H9 (cell line): Measurements from ENCODE around the gene MFRP. TPM values are rescaled to one million over a fixed set of nuclear protein-coding genes. Genes with fewer than 3 reads are reported as not detected.

Source experiments
- DNase-seq: peaks from one replicate; pipeline ENCODE4 v3.0.0-alpha.2; 2017
- H2AFZ ChIP-seq: one replicate; pipeline ENCODE4 v1.6.1; 2013; ENCODE audit warnings: mild to moderate bottlenecking, low read length, control low read depth, moderate library complexity
- H2AK5ac ChIP-seq: 2 replicates; pipeline ENCODE4 v1.6.1; 2013; ENCODE audit warnings: low read length, control low read depth, mixed read lengths; ENCODE audit not compliant: insufficient read length
- H2BK120ac ChIP-seq: one replicate; pipeline ENCODE4 v1.6.1; 2013; ENCODE audit warnings: low read depth, mild to moderate bottlenecking, low read length, control low read depth, inconsistent platforms; ENCODE audit not compliant: poor library complexity, severe bottlenecking
- H2BK12ac ChIP-seq: 2 replicates; pipeline ENCODE4 v1.6.1; 2013; ENCODE audit warnings: low read length, control low read depth, mixed read lengths, low read depth; ENCODE audit not compliant: insufficient read length
- H2BK15ac ChIP-seq: 2 replicates; pipeline ENCODE4 v1.6.1; 2013; ENCODE audit warnings: low read depth, low read length, control low read depth
- H2BK20ac ChIP-seq: one replicate; pipeline ENCODE4 v1.6.1; 2013; ENCODE audit warnings: low read depth, mild to moderate bottlenecking, low read length, control low read depth, inconsistent platforms; ENCODE audit not compliant: poor library complexity, severe bottlenecking
- H2BK5ac ChIP-seq: 2 replicates; pipeline ENCODE4 v1.6.1; 2013; ENCODE audit warnings: low read length, control low read depth, mixed read lengths; ENCODE audit not compliant: insufficient read length
- H3K14ac ChIP-seq: 2 replicates; pipeline ENCODE4 v1.6.1; 2013; ENCODE audit warnings: low read length, control low read depth; ENCODE audit not compliant: insufficient read depth
- H3K18ac ChIP-seq: 2 replicates; pipeline ENCODE4 v1.6.1; 2013; ENCODE audit warnings: low read depth, mild to moderate bottlenecking, mixed read lengths, low read length, control low read depth; ENCODE audit not compliant: insufficient read length
- H3K23ac ChIP-seq: 2 replicates; pipeline ENCODE4 v1.6.1; 2013; ENCODE audit warnings: low read length, control low read depth, mixed read lengths, low read depth; ENCODE audit not compliant: insufficient read length
- H3K23me2 ChIP-seq: 2 replicates; pipeline ENCODE4 v1.6.1; 2013; ENCODE audit warnings: low read depth, mild to moderate bottlenecking, mixed read lengths, low read length, control low read depth; ENCODE audit not compliant: insufficient read length, poor library complexity, severe bottlenecking
- H3K27ac ChIP-seq: 2 replicates; pipeline ENCODE4 v1.5.1; 2013; ENCODE audit warnings: low read length, control low read depth, mixed read lengths, low read depth; ENCODE audit not compliant: insufficient read length
- H3K27me3 ChIP-seq: 2 replicates; pipeline ENCODE4 v1.6.1; 2013; ENCODE audit warnings: low read length, control low read depth, inconsistent platforms; ENCODE audit not compliant: insufficient read depth
- H3K4ac ChIP-seq: 2 replicates; pipeline ENCODE4 v1.6.1; 2013; ENCODE audit warnings: low read depth, mild to moderate bottlenecking, control low read depth, inconsistent platforms, low read length, moderate library complexity
- H3K4me1 ChIP-seq: 2 replicates; pipeline ENCODE4 v1.6.1; 2013; ENCODE audit warnings: low read length, control low read depth, inconsistent platforms; ENCODE audit not compliant: insufficient read depth
- H3K4me2 ChIP-seq: 2 replicates; pipeline ENCODE4 v1.6.1; 2013; ENCODE audit warnings: low read length, control low read depth, mixed read lengths; ENCODE audit not compliant: insufficient read length, insufficient read depth
- H3K56ac ChIP-seq: 2 replicates; pipeline ENCODE4 v1.6.1; 2013; ENCODE audit warnings: low read depth, mild to moderate bottlenecking, mixed read lengths, low read length, control low read depth; ENCODE audit not compliant: insufficient read length
- H3K79me1 ChIP-seq: 2 replicates; pipeline ENCODE4 v1.6.1; 2013; ENCODE audit warnings: low read depth, mild to moderate bottlenecking, moderate library complexity, low read length, control low read depth, inconsistent platforms; ENCODE audit not compliant: insufficient read depth, poor library complexity, severe bottlenecking
- H3K79me2 ChIP-seq: 2 replicates; pipeline ENCODE4 v1.6.1; 2013; ENCODE audit warnings: low read length, control low read depth, inconsistent platforms; ENCODE audit not compliant: insufficient read depth
- H3K9ac ChIP-seq: 2 replicates; pipeline ENCODE4 v1.6.1; 2013; ENCODE audit warnings: low read length, control low read depth, mixed read lengths; ENCODE audit not compliant: insufficient read length; ENCODE audit errors: extremely low read depth
- H3K9me3 ChIP-seq: one replicate; pipeline ENCODE4 v1.6.1; 2013; ENCODE audit warnings: low read depth, low read length, inconsistent platforms; ENCODE audit not compliant: control insufficient read depth
- H3T11ph ChIP-seq: one replicate; pipeline ENCODE4 v1.6.1; 2013; ENCODE audit warnings: mild to moderate bottlenecking, low read length, control low read depth, inconsistent platforms
- H4K20me1 ChIP-seq: one replicate; pipeline ENCODE4 v1.6.1; 2013; ENCODE audit not compliant: control insufficient read depth, insufficient read length, insufficient read depth
- H4K5ac ChIP-seq: 2 replicates; pipeline ENCODE4 v1.6.1; 2013; ENCODE audit warnings: low read depth, mild to moderate bottlenecking, mixed read lengths, low read length, control low read depth; ENCODE audit not compliant: insufficient read length
- H4K8ac ChIP-seq: replicated peaks from 2 replicates; pipeline ENCODE4 v1.6.1; 2013; ENCODE audit warnings: low read length, control low read depth, mixed read lengths, low read depth; ENCODE audit not compliant: insufficient read length
- H4K91ac ChIP-seq: 2 replicates; pipeline ENCODE4 v1.6.1; 2013; ENCODE audit warnings: low read depth, mild to moderate bottlenecking, moderate library complexity, mixed read lengths, low read length, control low read depth; ENCODE audit not compliant: insufficient read length
- H3K27ac Mint-ChIP-seq, 3 experiments: 2 replicates in 2 of 3; 3 replicates in 1 of 3; pipeline ENCODE4 v1.8.0; 2020 to 2021; ENCODE audit warnings: mixed read lengths in 3 of 3, mild to moderate bottlenecking in 1 of 3, moderate library complexity in 1 of 3
- H3K27me3 Mint-ChIP-seq: 2 replicates; pipeline ENCODE4 v1.8.0; 2021; ENCODE audit warnings: low read depth, mild to moderate bottlenecking, moderate library complexity, mixed read lengths
- H3K36me3 Mint-ChIP-seq, 3 experiments: 2 replicates in 2 of 3; 3 replicates in 1 of 3; pipeline ENCODE4 v1.8.0; 2020 to 2021; ENCODE audit warnings: low read depth in 3 of 3, mixed read lengths in 3 of 3; ENCODE audit not compliant: insufficient read depth in 1 of 3
- H3K4me1 Mint-ChIP-seq, 2 experiments: 2 replicates each; pipeline ENCODE4 v1.8.0; 2020; ENCODE audit warnings: mixed read lengths in 2 of 2
- H3K4me3 Mint-ChIP-seq, 2 experiments: 2 replicates in 1 of 2; 3 replicates in 1 of 2; pipeline ENCODE4 v1.8.0; 2020 to 2021; ENCODE audit warnings: mild to moderate bottlenecking in 2 of 2, mixed read lengths in 2 of 2, moderate library complexity in 1 of 2
- H3K9me3 Mint-ChIP-seq, 2 experiments: 2 replicates in 1 of 2; 3 replicates in 1 of 2; pipeline ENCODE4 v1.8.0; 2020; ENCODE audit warnings: mild to moderate bottlenecking in 2 of 2, mixed read lengths in 2 of 2, moderate library complexity in 1 of 2
- WGBS: extraction: QIAGEN DNeasy Blood & Tissue Kit; methylation state at CpG from one replicate; pipeline ENCODE4 v1.1.7; 2013; ENCODE audit warnings: missing lambda C conversion rate, low lambda C conversion rate, mixed read lengths; ENCODE audit not compliant: insufficient read length; ENCODE audit errors: extremely low coverage; 5-methylcytosine and 5-hydroxymethylcytosine counted together
- total RNA-seq: library from RNA; stranded (reverse); gene quantifications from 2 replicates; pipeline ENCODE4 v1.2.1, GENCODE V29; 2021
- TF ChIP-seq, protein P1 (sequence below): fragments of 200-600 bp; sonication (generic); conservative IDR thresholded peaks from 3 replicates; pipeline ENCODE4 v1.8.0; 2021; ENCODE audit warnings: antibody characterized with exemption, mild to moderate bottlenecking

Gene MFRP
- total RNA-seq, 1 experiment from 2014 or later = not detected

- Histone ChIP-seq H3K18ac (no peak overlapping the region), H3K9ac (no peak overlapping the region), H2BK15ac (no peak overlapping the region), H2BK5ac (no peak overlapping the region), H4K91ac (no peak overlapping the region), H2BK12ac (no peak overlapping the region), H3K79me1 (no peaks in the 10 kb centered on the region), H3K27ac (no peak overlapping the region), H2AFZ (no peak overlapping the region), H3K4me2 (no peak overlapping the region), H4K5ac (no peak overlapping the region), H3K4ac (no peak overlapping the region), H3K23me2 (peaks cover 4% of the 10 kb centered on the region), H3K56ac (no peak overlapping the region), H3K79me2 (no peaks in the 10 kb centered on the region), H3K4me1 (peaks cover 7% of the 10 kb centered on the region; the same call in 1 of the 2 replicates), H4K20me1 (peaks cover 4% of the 10 kb centered on the region), H3K27me3 (peaks cover 23% of the 10 kb centered on the region; the same call in 1 of the 2 replicates), H2AK5ac (no peak overlapping the region), H4K8ac (no peak overlapping the region), H3K14ac (no peak overlapping the region), H3K9me3 (no peaks in the 10 kb centered on the region), H2BK20ac (no peak overlapping the region), H3K23ac (no peak overlapping the region), H3T11ph (no peak overlapping the region), H2BK120ac (no peak overlapping the region)
- H3K9me3 Mint-ChIP-seq = peaks cover 2 to 5% of the 10 kb centered on the region in 2 experiments; a peak in 2 of 5 replicates
- H3K36me3 Mint-ChIP-seq = peaks cover 11 to 32% (median 26%) of the 10 kb centered on the region in 3 experiments
- TF ChIP-seq, protein P1, sequence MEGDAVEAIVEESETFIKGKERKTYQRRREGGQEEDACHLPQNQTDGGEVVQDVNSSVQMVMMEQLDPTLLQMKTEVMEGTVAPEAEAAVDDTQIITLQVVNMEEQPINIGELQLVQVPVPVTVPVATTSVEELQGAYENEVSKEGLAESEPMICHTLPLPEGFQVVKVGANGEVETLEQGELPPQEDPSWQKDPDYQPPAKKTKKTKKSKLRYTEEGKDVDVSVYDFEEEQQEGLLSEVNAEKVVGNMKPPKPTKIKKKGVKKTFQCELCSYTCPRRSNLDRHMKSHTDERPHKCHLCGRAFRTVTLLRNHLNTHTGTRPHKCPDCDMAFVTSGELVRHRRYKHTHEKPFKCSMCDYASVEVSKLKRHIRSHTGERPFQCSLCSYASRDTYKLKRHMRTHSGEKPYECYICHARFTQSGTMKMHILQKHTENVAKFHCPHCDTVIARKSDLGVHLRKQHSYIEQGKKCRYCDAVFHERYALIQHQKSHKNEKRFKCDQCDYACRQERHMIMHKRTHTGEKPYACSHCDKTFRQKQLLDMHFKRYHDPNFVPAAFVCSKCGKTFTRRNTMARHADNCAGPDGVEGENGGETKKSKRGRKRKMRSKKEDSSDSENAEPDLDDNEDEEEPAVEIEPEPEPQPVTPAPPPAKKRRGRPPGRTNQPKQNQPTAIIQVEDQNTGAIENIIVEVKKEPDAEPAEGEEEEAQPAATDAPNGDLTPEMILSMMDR = no peak
- peaks cover 36 to 38% of the 10 kb centered on the region in 2 experiments for H3K4me1 Mint-ChIP-seq
- no peak overlapping the region for H3K27ac Mint-ChIP-seq
- DNase-seq = no peak
- H3K27me3 Mint-ChIP-seq = peaks cover 71% of the 10 kb centered on the region
- WGBS = no CpG with 5 or more reads among the region's 11 CpGs
- H3K4me3 Mint-ChIP-seq = peak overlapping the region in 1 of 2 experiments; percentile 47; a peak in 1 of 5 replicates
Measured at GRCh38 chr11:119361941-119362725, 15.6 kb upstream of the MFRP start.
